Ovary (tissue), 9 donors: ENCODE data around the gene KLHL12. TPM values are rescaled to one million over a fixed set of nuclear protein-coding genes. Genes with fewer than 3 reads are reported as not detected.
"Not testable (repeated sequence)": the region's sequence is repeated elsewhere in the genome, so short reads cannot be mapped to it uniquely, and the experiment has no call there.

Source experiments
- DNase-seq, 5 donors: peaks; one replicate each; pipeline ENCODE4 v3.0.0-alpha.2; 2019 to 2020
- H3K27ac ChIP-seq, 2 donors: fragments of 200-600 bp; one replicate each; pipeline versions ENCODE4 v1.5.1 to v1.8.0; 2019 to 2022
- H3K27me3 ChIP-seq: fragments of 200-600 bp; one replicate; pipeline ENCODE4 v1.8.0; 2022
- H3K36me3 ChIP-seq: fragments of 200-600 bp; sonication (generic); one replicate; pipeline ENCODE4 v1.5.1; 2019
- H3K4me1 ChIP-seq: one replicate; pipeline ENCODE4 v1.8.1; 2013; ENCODE audit warnings: mild to moderate bottlenecking, moderate library complexity; ENCODE audit not compliant: insufficient read depth
- H3K4me3 ChIP-seq: fragments of 200-600 bp; sonication (generic); one replicate; pipeline ENCODE4 v1.5.1; 2017
- H3K9me3 ChIP-seq, 2 donors: fragments of 200-600 bp in 1 of 2; sonication (generic) in 1 of 2; one replicate each; pipeline versions ENCODE4 v1.5.1 to v1.8.1; 2013 to 2019; ENCODE audit warnings: mild to moderate bottlenecking in 1 of 2, moderate library complexity in 1 of 2
- EP300 ChIP-seq: sonication (generic); formaldehyde crosslinking; IDR thresholded peaks from one replicate; pipeline ENCODE4 v1.6.1; 2017; ENCODE audit warnings: antibody characterized with exemption
- POLR2A ChIP-seq: fragments of 450-650 bp; IDR thresholded peaks from one replicate; pipeline ENCODE4 v1.6.1; 2017; ENCODE audit warnings: antibody characterized with exemption, mild to moderate bottlenecking, moderate library complexity
- WGBS, 3 donors: extraction: QIAGEN DNeasy Blood & Tissue Kit in 1 of 3; methylation state at CpG; one replicate each; pipeline versions ENCODE4 v1.1.5 to v1.1.7; 2013 to 2017; 5-methylcytosine and 5-hydroxymethylcytosine counted together
- intact Hi-C, 4 donors: fragments of 100-400 bp; cut with DNase I; formaldehyde crosslinking; loops; one replicate each; pipeline versions ENCODE4 v1.11.0 to v1.15.1; 2022 to 2023
- polyA plus RNA-seq, 2 donors: library from polyadenylated mRNA; stranded (reverse); fragments of 200-250 nt in 1 of 2; fragments of 350-450 nt in 1 of 2; fragmentation: Illumina TruSeq in 1 of 2; extraction: RNeasy Lipid Tissue Mini Kit (QIAGEN cat#74804) in 1 of 2; gene quantifications; one replicate each; pipeline ENCODE4 v1.2.3, GENCODE V29; 2013 to 2014
- total RNA-seq, 7 donors: library from RNA; depleted of rRNA in 2 of 7; stranded (reverse); fragments of >200 nt in 2 of 7; fragmentation: NEBNext Ultra II Directional in 3 of 7; extraction: Animal tissue kit (Norgen Biotek cat#: 25700) in 3 of 7; gene quantifications; one replicate each; pipeline versions ENCODE4 v1.1.0 to v1.2.4, GENCODE V29; 2016 to 2023
- TF ChIP-seq, protein P1 (sequence below), 3 donors: fragments of 450-650 bp in 2 of 3; fragments of 200-600 bp in 1 of 3; IDR thresholded peaks; one replicate each; pipeline versions ENCODE4 v1.5.1 to v1.8.0; 2016 to 2022; ENCODE audit warnings: antibody characterized with exemption in 3 of 3, mild to moderate bottlenecking in 1 of 3
- donor health status: DM: no; HTN: no; CAD: no; lungs with moderate emphysema.
- donor health status: DM: no; HTN: no; CAD: no.
- donor health status: Bipolar disorder and iron deficiency.
- donor health status: DM: yes; HTN: yes; CAD: no.
- donor health status: DM: no; HTN: no; CAD: no.
- donor health status: DM: yes; HTN: yes; CAD: no.

The KLHL12 gene
- total and polyA plus RNA-seq, 9 donors = 11.2 to 29.7 (median 20.1) TPM

DNA sequence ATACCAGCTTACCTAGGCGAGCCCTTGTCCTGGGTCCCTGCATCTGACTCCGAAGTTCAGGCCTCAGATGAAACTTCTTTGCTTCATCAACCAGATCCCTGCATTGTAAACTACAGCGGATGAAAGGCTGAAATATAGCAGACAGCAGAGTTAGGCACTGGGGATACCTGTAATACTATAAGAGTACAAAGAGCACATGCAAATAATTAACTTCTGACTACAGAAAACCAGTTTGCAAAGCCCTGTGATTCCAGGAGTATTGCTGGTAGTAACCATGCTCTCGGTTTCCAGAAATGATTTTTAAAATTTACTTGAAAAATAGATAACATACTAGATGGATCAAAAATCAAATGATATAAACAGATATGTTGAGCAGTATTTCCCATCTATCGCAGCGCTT lies 18.0 kb downstream of the KLHL12 start:
- WGBS, 3 donors = 94 to 96% (median 95%) methylated on average over 6 of the region's 6 CpGs
- no peaks in the 10 kb centered on the region for H3K36me3 ChIP-seq
- no peak overlapping the region for H3K4me3 ChIP-seq
- no peak overlapping the region for H3K27ac ChIP-seq
- H3K27me3 ChIP-seq = no peaks in the 10 kb centered on the region
- DNase-seq = no peak
- no peak for TF ChIP-seq POLR2A
- no peaks in the 10 kb centered on the region for H3K4me1 ChIP-seq
- H3K9me3 ChIP-seq = no peaks in the 10 kb centered on the region
- intact Hi-C loops = no loop called here

DNA sequence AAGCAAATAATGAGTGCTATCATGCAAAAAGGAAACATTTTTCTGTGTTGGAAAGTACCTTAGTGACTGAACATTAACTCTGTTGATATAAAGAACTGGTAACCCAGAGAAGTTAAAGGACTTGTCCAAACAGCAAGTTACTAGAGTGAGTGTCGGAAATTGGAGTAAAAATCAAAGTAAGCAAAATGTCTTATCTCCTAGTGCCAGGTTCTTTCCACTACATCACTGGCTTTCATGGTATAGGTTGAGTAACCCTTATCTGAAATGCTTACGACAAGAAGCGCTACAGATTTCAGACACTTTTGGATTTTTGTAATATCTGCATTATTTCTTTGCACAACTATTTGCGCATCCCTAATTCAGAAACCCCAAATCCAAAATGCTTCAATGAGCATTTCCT lies 21.7 kb downstream of the KLHL12 start:
- H3K4me1 ChIP-seq = no peaks in the 10 kb centered on the region
- no peak overlapping the region for H3K27ac ChIP-seq
- intact Hi-C loops = no loop called here
- DNase-seq = no peak
- H3K4me3 ChIP-seq = no peak overlapping the region
- no peaks in the 10 kb centered on the region for H3K9me3 ChIP-seq
- no peaks in the 10 kb centered on the region for H3K36me3 ChIP-seq
- WGBS, 3 donors = 72 to 96% (median 84%) methylated on average over 4 of the region's 4 CpGs
- H3K27me3 ChIP-seq = no peaks in the 10 kb centered on the region
- TF ChIP-seq, protein P1, sequence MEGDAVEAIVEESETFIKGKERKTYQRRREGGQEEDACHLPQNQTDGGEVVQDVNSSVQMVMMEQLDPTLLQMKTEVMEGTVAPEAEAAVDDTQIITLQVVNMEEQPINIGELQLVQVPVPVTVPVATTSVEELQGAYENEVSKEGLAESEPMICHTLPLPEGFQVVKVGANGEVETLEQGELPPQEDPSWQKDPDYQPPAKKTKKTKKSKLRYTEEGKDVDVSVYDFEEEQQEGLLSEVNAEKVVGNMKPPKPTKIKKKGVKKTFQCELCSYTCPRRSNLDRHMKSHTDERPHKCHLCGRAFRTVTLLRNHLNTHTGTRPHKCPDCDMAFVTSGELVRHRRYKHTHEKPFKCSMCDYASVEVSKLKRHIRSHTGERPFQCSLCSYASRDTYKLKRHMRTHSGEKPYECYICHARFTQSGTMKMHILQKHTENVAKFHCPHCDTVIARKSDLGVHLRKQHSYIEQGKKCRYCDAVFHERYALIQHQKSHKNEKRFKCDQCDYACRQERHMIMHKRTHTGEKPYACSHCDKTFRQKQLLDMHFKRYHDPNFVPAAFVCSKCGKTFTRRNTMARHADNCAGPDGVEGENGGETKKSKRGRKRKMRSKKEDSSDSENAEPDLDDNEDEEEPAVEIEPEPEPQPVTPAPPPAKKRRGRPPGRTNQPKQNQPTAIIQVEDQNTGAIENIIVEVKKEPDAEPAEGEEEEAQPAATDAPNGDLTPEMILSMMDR (IDR thresholded peaks at IDR 0.05) = no peak
- TF ChIP-seq EP300 (no peak), POLR2A (no peak)

DNA sequence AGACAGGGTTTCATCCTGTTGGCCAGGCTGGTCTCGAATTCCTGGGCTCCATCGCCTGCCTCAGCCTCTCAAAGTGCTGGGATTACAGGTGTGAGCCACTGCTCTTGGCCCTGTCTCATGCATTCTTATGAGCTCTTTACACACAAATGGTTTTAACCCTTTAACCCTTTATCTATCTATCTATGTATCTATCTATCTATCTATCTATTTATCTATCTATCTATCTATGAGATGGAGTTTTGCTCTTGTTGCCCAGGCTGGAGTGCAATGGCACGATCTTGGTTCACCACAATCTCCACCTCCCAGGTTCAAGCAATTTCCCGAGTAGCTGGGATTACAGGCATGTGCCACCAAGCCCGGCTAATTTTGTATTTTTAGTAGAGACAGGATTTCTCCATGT lies 23.2 kb downstream of the KLHL12 start:
- H3K27ac ChIP-seq, H3K36me3 ChIP-seq, H3K27me3 ChIP-seq, intact Hi-C loops, H3K4me3 ChIP-seq, H3K4me1 ChIP-seq, H3K9me3 ChIP-seq, DNase-seq: not testable (repeated sequence)
- 86 to 93% (median 92%) methylated on average over 5 of the region's 5 CpGs for WGBS, 3 donors

DNA sequence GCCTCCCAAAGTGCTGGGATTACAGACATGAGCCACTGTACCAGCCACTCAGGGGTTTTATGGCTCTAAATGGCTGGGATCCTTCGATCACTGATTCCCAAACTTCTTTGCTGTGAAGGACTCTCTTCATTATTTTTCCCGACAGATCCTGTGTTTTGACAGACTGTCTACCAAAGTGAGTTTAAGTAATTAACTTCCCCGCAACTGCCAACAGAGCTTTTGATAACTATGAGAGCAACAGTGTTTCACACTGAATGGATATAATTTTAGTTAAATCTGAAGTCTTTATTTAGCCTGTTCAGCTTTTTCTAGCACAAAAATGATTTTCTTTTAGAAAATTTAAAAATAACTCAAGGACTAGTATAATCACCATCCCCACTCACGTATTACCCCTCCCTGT lies 25.5 kb downstream of the KLHL12 start:
- no peak for DNase-seq

DNA sequence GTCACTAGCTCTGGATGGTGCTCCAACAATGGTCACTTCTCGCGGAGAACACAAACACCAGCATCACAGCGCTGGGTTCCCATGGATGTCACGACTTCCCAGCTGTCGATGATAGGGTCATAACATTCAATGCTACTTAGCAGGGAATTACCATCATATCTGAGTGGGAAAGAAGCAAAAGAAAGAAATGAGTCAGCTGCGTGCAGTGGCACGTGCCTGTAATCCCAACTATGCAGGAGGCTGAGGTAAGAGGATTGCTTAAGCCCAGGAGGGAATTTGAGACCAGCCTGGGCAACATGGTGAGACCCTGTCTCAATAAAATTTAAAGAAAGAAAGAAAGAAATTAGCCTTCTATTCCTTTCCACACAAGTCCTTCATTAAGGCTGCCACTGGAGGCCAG lies 34.5 kb downstream of the KLHL12 start:
- TF ChIP-seq EP300 (no peak), POLR2A (no peak)
- TF ChIP-seq, protein P1 (IDR thresholded peaks at IDR 0.05) = no peak
- Histone ChIP-seq H3K27ac (no peak overlapping the region), H3K4me3 (no peak overlapping the region), H3K27me3 (no peaks in the 10 kb centered on the region), H3K9me3 (no peaks in the 10 kb centered on the region), H3K36me3 (no peaks in the 10 kb centered on the region), H3K4me1 (no peaks in the 10 kb centered on the region)
- 91 to 95% (median 95%) methylated on average over 7 of the region's 7 CpGs for WGBS, 3 donors
- intact Hi-C loops = no loop called here
- DNase-seq = no peak

More for the DNA sequence above, 25.5 kb downstream of the KLHL12 start:
- intact Hi-C loops = no loop called here
- no peaks in the 10 kb centered on the region for H3K9me3 ChIP-seq
- no peak for TF ChIP-seq POLR2A
- TF ChIP-seq, protein P1 (IDR thresholded peaks at IDR 0.05) = no peak
- WGBS, 3 donors = 86 to 89% (median 88%) methylated on average over 4 of the region's 4 CpGs
- H3K4me1 ChIP-seq = no peaks in the 10 kb centered on the region
- H3K27me3 ChIP-seq = no peaks in the 10 kb centered on the region
- no peaks in the 10 kb centered on the region for H3K36me3 ChIP-seq
- H3K4me3 ChIP-seq = no peak overlapping the region
- no peak overlapping the region for H3K27ac ChIP-seq

DNA sequence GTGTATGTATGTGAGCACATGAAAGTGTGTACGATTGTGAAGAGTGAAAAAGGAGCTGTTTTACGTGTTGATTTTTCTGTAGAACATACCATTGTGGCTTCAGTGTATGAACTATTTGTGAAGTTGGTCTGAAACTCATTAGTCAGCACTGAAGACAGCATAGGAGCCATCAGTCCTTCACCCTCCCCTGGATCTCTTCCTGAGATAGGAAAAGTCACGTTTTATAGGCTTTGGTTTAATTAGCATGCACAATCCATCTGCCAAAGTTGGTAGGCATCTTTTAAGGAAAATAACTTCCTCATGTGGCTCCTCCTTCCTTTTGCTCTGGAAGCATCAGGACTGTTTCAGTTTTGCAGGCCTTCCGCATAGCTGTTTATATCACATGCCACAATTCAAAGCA lies 36.6 kb downstream of the KLHL12 start:
- no peak overlapping the region for H3K27ac ChIP-seq
- intact Hi-C loops = no loop called here
- 63 to 73% (median 64%) methylated on average over 4 of the region's 4 CpGs for WGBS, 3 donors
- H3K4me3 ChIP-seq = no peak overlapping the region
- no peaks in the 10 kb centered on the region for H3K36me3 ChIP-seq
- H3K27me3 ChIP-seq = no peaks in the 10 kb centered on the region
- DNase-seq = no peak
- H3K9me3 ChIP-seq = no peaks in the 10 kb centered on the region
- no peak for TF ChIP-seq POLR2A
- TF ChIP-seq, protein P1 (IDR thresholded peaks at IDR 0.05) = no peak
- TF ChIP-seq EP300 = no peak
- no peaks in the 10 kb centered on the region for H3K4me1 ChIP-seq
